Kidney (tissue), 14 donors: ENCODE results near the gene DDX46. TPM values are rescaled to one million over a fixed set of nuclear protein-coding genes. Genes with fewer than 3 reads are reported as not detected.

Experiments
- DNase-seq, 5 donors: peaks; one replicate each; pipeline ENCODE4 v3.0.0-alpha.2; 2013 to 2020
- FAIRE-seq: peaks from 2 replicates; lab custom pipeline; 2012; peaks lifted over from hg19 to GRCh38; lab: Jason Lieb, UNC
- H3K27ac ChIP-seq, 2 donors: one replicate each; pipeline ENCODE4 v1.7.0; 2013; ENCODE audit warnings: low read depth in 2 of 2, low read length in 2 of 2, inconsistent platforms in 1 of 2
- H3K27me3 ChIP-seq: one replicate; pipeline ENCODE4 v1.7.1; 2013; ENCODE audit warnings: low read length, inconsistent platforms; ENCODE audit not compliant: control insufficient read depth, insufficient read depth
- H3K36me3 ChIP-seq, 3 donors: one replicate each; pipeline versions ENCODE4 v1.7.0 to v1.7.1; 2013; ENCODE audit warnings: low read length in 3 of 3, control low read depth in 1 of 3, inconsistent platforms in 1 of 3; ENCODE audit not compliant: insufficient read depth in 3 of 3, control insufficient read depth in 2 of 3
- H3K4me1 ChIP-seq, 3 donors: one replicate each; pipeline versions ENCODE4 v1.7.0 to v1.7.1; 2013; ENCODE audit warnings: low read length in 3 of 3, inconsistent platforms in 1 of 3, low read depth in 1 of 3; ENCODE audit not compliant: control insufficient read depth in 2 of 3, insufficient read depth in 2 of 3
- H3K4me3 ChIP-seq, 3 donors: one replicate each; pipeline versions ENCODE4 v1.7.0 to v1.8.1; 2013; ENCODE audit warnings: low read length in 3 of 3, control low read depth in 1 of 3, inconsistent platforms in 1 of 3
- H3K9ac ChIP-seq, 3 donors: one replicate each; pipeline versions ENCODE4 v1.7.0 to v1.7.1; 2013; ENCODE audit warnings: low read length in 3 of 3, control low read depth in 1 of 3, inconsistent platforms in 1 of 3
- H3K9me3 ChIP-seq, 3 donors: one replicate each; pipeline versions ENCODE4 v1.7.0 to v1.7.1; 2013; ENCODE audit warnings: low read length in 3 of 3, control low read depth in 1 of 3, inconsistent platforms in 1 of 3; ENCODE audit not compliant: control insufficient read depth in 2 of 3, insufficient read depth in 1 of 3
- intact Hi-C: fragments of 100-400 bp; cut with DNase I; formaldehyde crosslinking; loops from one replicate; pipeline ENCODE4 v1.11.1; 2022
- polyA plus RNA-seq: library from polyadenylated mRNA; stranded (reverse); fragments of 350-450 nt; fragmentation: Illumina TruSeq; extraction: RNeasy Lipid Tissue Mini Kit (QIAGEN cat#74804); gene quantifications from one replicate; pipeline ENCODE4 v1.2.3, GENCODE V29; 2014; ENCODE audit warnings: low read depth, low replicate concordance; ENCODE audit not compliant: insufficient read depth
- total RNA-seq: library from RNA; stranded (reverse); fragmentation: NEBNext Ultra II Directional; extraction: Animal tissue kit (Norgen Biotek cat#: 25700); gene quantifications from one replicate; pipeline ENCODE4 v1.2.1, GENCODE V29; 2021
- TF ChIP-seq, protein P1 (sequence below): IDR thresholded peaks from 3 replicates; pipeline ENCODE4 v1.5.1; 2012; ENCODE audit warnings: mild to moderate bottlenecking, moderate library complexity, borderline replicate concordance; ENCODE audit not compliant: insufficient read depth; ENCODE audit errors: extremely low read depth
- donor health status: control.
- donor health status: control.
- donor health status: control.
- donor health status: control.
- donor health status: control.
- donor health status: DM: yes; HTN: yes; CAD: no.
- donor health status: Normal renal cell carcinoma (clear cell type).

DDX46 gene
- total and polyA plus RNA-seq, 2 donors from 2014 or later: 11.3 to 39.7 TPM

- Histone ChIP-seq H3K27ac (no peak overlapping the region), H3K4me3 (no peak overlapping the region)
- no peak for FAIRE-seq
These were observed 98.8 kb downstream of the DDX46 start for GRCh38 chr5:134857401-134857800.

GRCh38 chr5:134864707-134865106 lies 106.1 kb downstream of the DDX46 start:
- no peak overlapping the region for H3K27ac ChIP-seq
- no peak for FAIRE-seq
- no peak for DNase-seq

More at GRCh38 chr5:134857401-134857800, 98.8 kb downstream of the DDX46 start:
- no peaks in the 10 kb centered on the region for H3K9me3 ChIP-seq
- H3K4me1 ChIP-seq: no peaks in the 10 kb centered on the region
- H3K9ac ChIP-seq: no peak overlapping the region
- H3K27me3 ChIP-seq: no peaks in the 10 kb centered on the region
- intact Hi-C loops: no loop called here
- peaks cover 8 to 25% (median 21%) of the 10 kb centered on the region in 3 donors for H3K36me3 ChIP-seq
- no peak for DNase-seq
- TF ChIP-seq, protein P1, sequence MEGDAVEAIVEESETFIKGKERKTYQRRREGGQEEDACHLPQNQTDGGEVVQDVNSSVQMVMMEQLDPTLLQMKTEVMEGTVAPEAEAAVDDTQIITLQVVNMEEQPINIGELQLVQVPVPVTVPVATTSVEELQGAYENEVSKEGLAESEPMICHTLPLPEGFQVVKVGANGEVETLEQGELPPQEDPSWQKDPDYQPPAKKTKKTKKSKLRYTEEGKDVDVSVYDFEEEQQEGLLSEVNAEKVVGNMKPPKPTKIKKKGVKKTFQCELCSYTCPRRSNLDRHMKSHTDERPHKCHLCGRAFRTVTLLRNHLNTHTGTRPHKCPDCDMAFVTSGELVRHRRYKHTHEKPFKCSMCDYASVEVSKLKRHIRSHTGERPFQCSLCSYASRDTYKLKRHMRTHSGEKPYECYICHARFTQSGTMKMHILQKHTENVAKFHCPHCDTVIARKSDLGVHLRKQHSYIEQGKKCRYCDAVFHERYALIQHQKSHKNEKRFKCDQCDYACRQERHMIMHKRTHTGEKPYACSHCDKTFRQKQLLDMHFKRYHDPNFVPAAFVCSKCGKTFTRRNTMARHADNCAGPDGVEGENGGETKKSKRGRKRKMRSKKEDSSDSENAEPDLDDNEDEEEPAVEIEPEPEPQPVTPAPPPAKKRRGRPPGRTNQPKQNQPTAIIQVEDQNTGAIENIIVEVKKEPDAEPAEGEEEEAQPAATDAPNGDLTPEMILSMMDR: no peak

GRCh38 chr5:134873494-134873893 lies 114.9 kb downstream of the DDX46 start:
- peaks cover 0 to 4% (median 0%) of the 10 kb centered on the region in 3 donors for H3K4me1 ChIP-seq
- DNase-seq (peak in 1 of 5 donors; percentile 3), FAIRE-seq (no peak)
- H3K9ac ChIP-seq: peak overlapping the region in 1 of 3 donors; percentile 72
- H3K27me3 ChIP-seq: no peaks in the 10 kb centered on the region
- peak overlapping the region in 2 of 3 donors; percentile 68 to 92 for H3K4me3 ChIP-seq
- TF ChIP-seq, protein P1: no peak
- no peaks in the 10 kb centered on the region for H3K36me3 ChIP-seq
- intact Hi-C loops: no loop called here
- H3K9me3 ChIP-seq: no peaks in the 10 kb centered on the region
- H3K27ac ChIP-seq: peak overlapping the region in 1 of 2 donors; percentile 92

More at GRCh38 chr5:134864707-134865106, 106.1 kb downstream of the DDX46 start:
- Histone ChIP-seq H3K4me1 (no peaks in the 10 kb centered on the region), H3K27me3 (no peaks in the 10 kb centered on the region), H3K9me3 (no peaks in the 10 kb centered on the region), H3K9ac (no peak overlapping the region), H3K4me3 (no peak overlapping the region), H3K36me3 (peaks cover 0 to 2% (median 2%) of the 10 kb centered on the region in 3 donors)
- TF ChIP-seq, protein P1: no peak
- intact Hi-C loops: no loop called here
